HEK293 (cell line): ENCODE measurements around the gene SLC35B1.

Experiments used
- BCL11A ChIP-seq: fragments of 450-650 bp; formaldehyde crosslinking; IDR thresholded peaks from 2 replicates; pipeline ENCODE4 v1.5.1; 2016; ENCODE audit warnings: low read depth, missing biosample characterization, missing genetic modification characterization
- CTCF ChIP-seq: fragments of 450-650 bp; formaldehyde crosslinking; IDR thresholded peaks from 2 replicates; pipeline ENCODE4 v1.5.1; 2016; ENCODE audit warnings: missing biosample characterization, missing genetic modification characterization
- HOXA7 ChIP-seq: sonication (generic); formaldehyde crosslinking; IDR thresholded peaks from 2 replicates; pipeline ENCODE4 v1.8.1; 2022; ENCODE audit warnings: missing genetic modification reagents, borderline replicate concordance
- HOXC10 ChIP-seq: sonication (generic); formaldehyde crosslinking; IDR thresholded peaks from 2 replicates; pipeline ENCODE4 v1.8.1; 2023; ENCODE audit warnings: mild to moderate bottlenecking, missing genetic modification reagents
- KLF8 ChIP-seq: fragments of 450-650 bp; formaldehyde crosslinking; IDR thresholded peaks from 2 replicates; pipeline ENCODE4 v1.5.1; 2016; ENCODE audit warnings: missing biosample characterization, missing genetic modification characterization
- OSR2 ChIP-seq: fragments of 450-650 bp; formaldehyde crosslinking; IDR thresholded peaks from 2 replicates; pipeline ENCODE4 v1.5.1; 2016; ENCODE audit warnings: missing biosample characterization, missing genetic modification characterization
- SCRT1 ChIP-seq: fragments of 450-650 bp; formaldehyde crosslinking; IDR thresholded peaks from 2 replicates; pipeline ENCODE4 v1.5.1; 2016; ENCODE audit warnings: missing biosample characterization, missing genetic modification characterization, borderline replicate concordance
- SP2 ChIP-seq: fragments of 450-650 bp; formaldehyde crosslinking; IDR thresholded peaks from 2 replicates; pipeline ENCODE4 v1.5.1; 2016; ENCODE audit warnings: missing biosample characterization, missing genetic modification characterization
- ZBTB17 ChIP-seq: fragments of 450-650 bp; formaldehyde crosslinking; IDR thresholded peaks from 2 replicates; pipeline ENCODE4 v1.5.1; 2016; ENCODE audit warnings: missing biosample characterization, missing genetic modification characterization
- ZBTB20 ChIP-seq: fragments of 450-650 bp; formaldehyde crosslinking; IDR thresholded peaks from 2 replicates; pipeline ENCODE4 v1.5.1; 2016; ENCODE audit warnings: missing biosample characterization, missing genetic modification characterization
- ZBTB7A ChIP-seq: fragments of 450-650 bp; formaldehyde crosslinking; IDR thresholded peaks from 2 replicates; pipeline ENCODE4 v1.5.1; 2016; ENCODE audit warnings: low read depth, missing biosample characterization, missing genetic modification characterization
- ZIC2 ChIP-seq: fragments of 450-650 bp; formaldehyde crosslinking; IDR thresholded peaks from 2 replicates; pipeline ENCODE4 v1.5.1; 2016; ENCODE audit warnings: missing biosample characterization, missing genetic modification characterization
- ZNF121 ChIP-seq: fragments of 450-650 bp; formaldehyde crosslinking; IDR thresholded peaks from 2 replicates; pipeline ENCODE4 v1.5.1; 2016; ENCODE audit warnings: missing biosample characterization, missing genetic modification characterization
- ZNF146 ChIP-seq: fragments of 450-650 bp; formaldehyde crosslinking; IDR thresholded peaks from 2 replicates; pipeline ENCODE4 v1.5.1; 2016; ENCODE audit warnings: missing biosample characterization, missing genetic modification characterization
- ZNF184 ChIP-seq: fragments of 450-650 bp; IDR thresholded peaks from 2 replicates; pipeline ENCODE4 v1.5.1; 2018; ENCODE audit warnings: missing biosample characterization, mild to moderate bottlenecking, missing genetic modification characterization
- ZNF221 ChIP-seq: fragments of 450-650 bp; formaldehyde crosslinking; IDR thresholded peaks from 2 replicates; pipeline ENCODE4 v1.5.1; 2017; ENCODE audit warnings: missing biosample characterization, missing genetic modification characterization, borderline replicate concordance
- ZNF426 ChIP-seq: fragments of 450-650 bp; formaldehyde crosslinking; IDR thresholded peaks from 2 replicates; pipeline ENCODE4 v1.5.1; 2017; ENCODE audit warnings: missing biosample characterization, missing genetic modification characterization, mild to moderate bottlenecking, inconsistent platforms, moderate library complexity
- ZNF449 ChIP-seq: fragments of 450-650 bp; formaldehyde crosslinking; IDR thresholded peaks from 2 replicates; pipeline ENCODE4 v1.5.1; 2017; ENCODE audit warnings: missing biosample characterization, mild to moderate bottlenecking, missing genetic modification characterization, moderate library complexity
- ZNF473 ChIP-seq: fragments of 450-650 bp; formaldehyde crosslinking; IDR thresholded peaks from 2 replicates; pipeline ENCODE4 v1.5.1; 2017; ENCODE audit warnings: missing biosample characterization, missing genetic modification characterization
- ZNF501 ChIP-seq: fragments of 450-650 bp; formaldehyde crosslinking; IDR thresholded peaks from 2 replicates; pipeline ENCODE4 v1.5.1; 2016; ENCODE audit warnings: missing biosample characterization, missing genetic modification characterization
- ZNF510 ChIP-seq: fragments of 450-650 bp; formaldehyde crosslinking; IDR thresholded peaks from 2 replicates; pipeline ENCODE4 v1.5.1; 2018; ENCODE audit warnings: mild to moderate bottlenecking, missing genetic modification characterization, missing biosample characterization; ENCODE audit not compliant: insufficient replicate concordance
- ZNF571 ChIP-seq: fragments of 450-650 bp; formaldehyde crosslinking; IDR thresholded peaks from 2 replicates; pipeline ENCODE4 v1.5.0; 2017; ENCODE audit warnings: missing biosample characterization, missing genetic modification characterization
- ZNF596 ChIP-seq: fragments of 450-650 bp; IDR thresholded peaks from 2 replicates; pipeline ENCODE4 v1.5.0; 2018; ENCODE audit warnings: missing biosample characterization, mild to moderate bottlenecking, missing genetic modification characterization, moderate library complexity
- ZNF600 ChIP-seq: fragments of 450-650 bp; formaldehyde crosslinking; IDR thresholded peaks from 2 replicates; pipeline ENCODE4 v1.5.1; 2016; ENCODE audit warnings: missing biosample characterization, missing genetic modification characterization
- ZNF658 ChIP-seq: fragments of 450-650 bp; formaldehyde crosslinking; IDR thresholded peaks from 2 replicates; pipeline ENCODE4; 2016; ENCODE audit warnings: missing biosample characterization, missing genetic modification characterization
- ZNF76 ChIP-seq: fragments of 450-650 bp; formaldehyde crosslinking; IDR thresholded peaks from 2 replicates; pipeline ENCODE4; 2016; ENCODE audit warnings: low read depth, missing biosample characterization, missing genetic modification characterization, borderline replicate concordance
- ZNF776 ChIP-seq: fragments of 450-650 bp; formaldehyde crosslinking; IDR thresholded peaks from 2 replicates; pipeline ENCODE4 v1.5.0; 2017; ENCODE audit warnings: missing biosample characterization, missing genetic modification characterization, borderline replicate concordance
- ZNF830 ChIP-seq: fragments of 450-650 bp; IDR thresholded peaks from 2 replicates; pipeline ENCODE4 v1.5.0; 2018; ENCODE audit warnings: missing biosample characterization, missing genetic modification characterization, low read depth, mild to moderate bottlenecking, moderate library complexity
- ZSCAN30 ChIP-seq: fragments of 450-650 bp; IDR thresholded peaks from 2 replicates; pipeline ENCODE4 v1.5.1; 2018; ENCODE audit warnings: missing biosample characterization, mild to moderate bottlenecking, missing genetic modification characterization, moderate library complexity
- TF ChIP-seq, protein P1 (sequence below): fragments of 450-650 bp; formaldehyde crosslinking; optimal IDR thresholded peaks from 2 replicates; pipeline ENCODE3; 2016; ENCODE audit warnings: missing biosample characterization, mild to moderate bottlenecking, missing genetic modification characterization
- TF ChIP-seq, protein P2 (sequence below): fragments of 450-650 bp; formaldehyde crosslinking; IDR thresholded peaks from 2 replicates; pipeline ENCODE4 v1.5.1; 2016; ENCODE audit warnings: missing biosample characterization, missing genetic modification characterization, low read depth
- TF ChIP-seq, protein P3 (sequence below): fragments of 450-650 bp; formaldehyde crosslinking; IDR thresholded peaks from 2 replicates; pipeline ENCODE4 v1.5.1; 2016; ENCODE audit warnings: missing biosample characterization, missing genetic modification characterization
- TF ChIP-seq, protein P4 (sequence below): fragments of 450-650 bp; formaldehyde crosslinking; IDR thresholded peaks from 2 replicates; pipeline ENCODE4 v1.5.1; 2016; ENCODE audit warnings: missing biosample characterization, missing genetic modification characterization

SLC35B1 gene

GRCh38 chr17:49677134-49677932 lies 30.4 kb downstream of the SLC35B1 start (continued):
- no peak for TF ChIP-seq ZBTB17 (tag by site-specific recombination)
- peak; percentile 91 for TF ChIP-seq CTCF (tag by site-specific recombination)
- TF ChIP-seq, protein P1, sequence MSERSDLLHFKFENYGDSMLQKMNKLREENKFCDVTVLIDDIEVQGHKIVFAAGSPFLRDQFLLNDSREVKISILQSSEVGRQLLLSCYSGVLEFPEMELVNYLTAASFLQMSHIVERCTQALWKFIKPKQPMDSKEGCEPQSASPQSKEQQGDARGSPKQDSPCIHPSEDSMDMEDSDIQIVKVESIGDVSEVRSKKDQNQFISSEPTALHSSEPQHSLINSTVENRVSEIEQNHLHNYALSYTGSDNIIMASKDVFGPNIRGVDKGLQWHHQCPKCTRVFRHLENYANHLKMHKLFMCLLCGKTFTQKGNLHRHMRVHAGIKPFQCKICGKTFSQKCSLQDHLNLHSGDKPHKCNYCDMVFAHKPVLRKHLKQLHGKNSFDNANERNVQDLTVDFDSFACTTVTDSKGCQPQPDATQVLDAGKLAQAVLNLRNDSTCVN (tag by site-specific recombination) = no peak
- no peak for TF ChIP-seq ZNF510 (tag by site-specific recombination)
- TF ChIP-seq ZNF571 (tag by site-specific recombination) = no peak
- TF ChIP-seq ZNF184 (tag by site-specific recombination) = no peak
- TF ChIP-seq, protein P2, sequence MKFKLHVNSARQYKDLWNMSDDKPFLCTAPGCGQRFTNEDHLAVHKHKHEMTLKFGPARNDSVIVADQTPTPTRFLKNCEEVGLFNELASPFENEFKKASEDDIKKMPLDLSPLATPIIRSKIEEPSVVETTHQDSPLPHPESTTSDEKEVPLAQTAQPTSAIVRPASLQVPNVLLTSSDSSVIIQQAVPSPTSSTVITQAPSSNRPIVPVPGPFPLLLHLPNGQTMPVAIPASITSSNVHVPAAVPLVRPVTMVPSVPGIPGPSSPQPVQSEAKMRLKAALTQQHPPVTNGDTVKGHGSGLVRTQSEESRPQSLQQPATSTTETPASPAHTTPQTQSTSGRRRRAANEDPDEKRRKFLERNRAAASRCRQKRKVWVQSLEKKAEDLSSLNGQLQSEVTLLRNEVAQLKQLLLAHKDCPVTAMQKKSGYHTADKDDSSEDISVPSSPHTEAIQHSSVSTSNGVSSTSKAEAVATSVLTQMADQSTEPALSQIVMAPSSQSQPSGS (tag by site-specific recombination) = no peak
- TF ChIP-seq KLF8 (tag by site-specific recombination) = no peak
- 0 out of 2 replicates have a peak, but pooled peaks have one; percentile 11 for TF ChIP-seq OSR2
- no peak for TF ChIP-seq ZNF449 (tag by site-specific recombination)
- TF ChIP-seq ZNF830 (tag by site-specific recombination) = no peak
- no peak for TF ChIP-seq ZNF658 (tag by site-specific recombination)
- TF ChIP-seq ZNF426 (tag by site-specific recombination) = no peak
- TF ChIP-seq, protein P3, sequence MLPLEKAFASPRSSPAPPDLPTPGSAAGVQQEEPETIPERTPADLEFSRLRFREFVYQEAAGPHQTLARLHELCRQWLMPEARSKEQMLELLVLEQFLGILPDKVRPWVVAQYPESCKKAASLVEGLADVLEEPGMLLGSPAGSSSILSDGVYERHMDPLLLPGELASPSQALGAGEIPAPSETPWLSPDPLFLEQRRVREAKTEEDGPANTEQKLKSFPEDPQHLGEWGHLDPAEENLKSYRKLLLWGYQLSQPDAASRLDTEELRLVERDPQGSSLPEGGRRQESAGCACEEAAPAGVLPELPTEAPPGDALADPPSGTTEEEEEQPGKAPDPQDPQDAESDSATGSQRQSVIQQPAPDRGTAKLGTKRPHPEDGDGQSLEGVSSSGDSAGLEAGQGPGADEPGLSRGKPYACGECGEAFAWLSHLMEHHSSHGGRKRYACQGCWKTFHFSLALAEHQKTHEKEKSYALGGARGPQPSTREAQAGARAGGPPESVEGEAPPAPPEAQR (tag by site-specific recombination) = no peak
- peak; percentile 8; the same call in 1 of the 2 replicates for TF ChIP-seq SP2 (tag by site-specific recombination)
- TF ChIP-seq SCRT1 (tag by site-specific recombination) = peak; percentile 91
- no peak for TF ChIP-seq ZNF121 (tag by site-specific recombination)
- TF ChIP-seq ZNF596 (tag by site-specific recombination) = no peak
- TF ChIP-seq ZNF600 = no peak
- no peak for TF ChIP-seq ZNF221 (tag by site-specific recombination)
- TF ChIP-seq HOXC10 = no peak
- no peak for TF ChIP-seq ZNF776 (tag by site-specific recombination)
- no peak for TF ChIP-seq ZIC2 (tag by site-specific recombination)
- TF ChIP-seq ZSCAN30 (tag by site-specific recombination) = no peak
- no peak for TF ChIP-seq ZBTB20
- no peak; the same call in 1 of the 2 replicates for TF ChIP-seq ZNF146
- TF ChIP-seq ZBTB7A (tag by site-specific recombination) = no peak
- no peak for TF ChIP-seq ZNF501 (tag by site-specific recombination)
- no peak for TF ChIP-seq BCL11A (tag by site-specific recombination)
- TF ChIP-seq, protein P4, sequence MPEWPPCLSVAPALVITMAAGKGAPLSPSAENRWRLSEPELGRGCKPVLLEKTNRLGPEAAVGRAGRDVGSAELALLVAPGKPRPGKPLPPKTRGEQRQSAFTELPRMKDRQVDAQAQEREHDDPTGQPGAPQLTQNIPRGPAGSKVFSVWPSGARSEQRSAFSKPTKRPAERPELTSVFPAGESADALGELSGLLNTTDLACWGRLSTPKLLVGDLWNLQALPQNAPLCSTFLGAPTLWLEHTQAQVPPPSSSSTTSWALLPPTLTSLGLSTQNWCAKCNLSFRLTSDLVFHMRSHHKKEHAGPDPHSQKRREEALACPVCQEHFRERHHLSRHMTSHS = no peak
- TF ChIP-seq ZNF76 = 0 out of 2 replicates have a peak, but pooled peaks have one; percentile 22
- no peak for TF ChIP-seq HOXA7 (CRISPR knock-in tag)
- TF ChIP-seq ZNF473 (tag by site-specific recombination) = no peak
